ENCODE data around the gene LCN6. TPM values are rescaled to one million over a fixed set of nuclear protein-coding genes. Genes with fewer than 3 reads are reported as not detected.

The LCN6 gene
- total and polyA plus RNA-seq, 2 donors (not counting 1 experiment from before 2014, with no cell fraction given), result 0.18 TPM; not detected in 1

DNA sequence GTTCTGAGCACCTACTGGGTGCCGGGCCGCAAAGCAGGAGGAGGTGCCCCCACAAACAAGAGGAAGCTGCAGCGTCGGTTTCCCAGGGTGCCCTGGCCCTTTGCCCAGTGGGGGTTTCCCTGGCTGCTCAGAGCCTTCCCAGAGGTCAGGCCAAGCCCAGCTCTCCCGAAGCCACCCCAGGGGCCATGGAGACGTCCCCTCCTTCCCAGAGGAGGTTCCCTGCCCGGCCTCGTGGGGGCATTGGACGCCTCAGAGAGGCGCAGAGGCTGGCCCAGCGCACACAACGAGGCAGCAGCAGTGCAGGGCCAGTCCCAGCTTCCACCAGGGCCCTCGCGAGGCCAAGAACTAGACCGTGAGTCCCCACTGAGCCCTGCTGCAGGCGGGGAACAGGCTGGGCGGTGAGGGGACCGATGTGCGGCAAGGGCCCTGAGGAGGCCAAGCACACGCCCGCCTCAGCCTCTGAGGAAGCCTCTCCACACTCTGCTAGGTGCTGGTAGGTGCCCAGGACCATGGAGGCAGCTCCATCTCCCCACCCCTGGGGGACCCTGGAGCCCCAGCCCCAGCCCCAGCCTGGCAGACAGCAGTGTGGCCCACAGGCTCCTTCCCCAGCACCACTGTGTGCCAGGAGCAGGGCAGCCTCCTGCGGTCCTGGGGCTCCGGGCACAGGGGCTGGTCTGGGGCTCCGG is 29.0 kb downstream of the LCN6 start:
- ATAC-seq (ENCODE audit: low read depth), result peak; percentile 40
- Histone ChIP-seq H3K9me3 (ENCODE audit: control extremely low read depth in 1 of 3, control insufficient read depth in 2 of 3, insufficient read depth in 1 of 3, low read length in 2 of 3) (no peaks in the 10 kb centered on the region), H3K36me3 (replicated peaks in 1 of 2; ENCODE audit: control extremely low read depth in 1 of 2, control insufficient read depth in 1 of 2, extremely low read depth in 1 of 2, insufficient read depth in 2 of 2, low read length in 1 of 2) (peaks cover 0 to 28% of the 10 kb centered on the region in 2 experiments), H3K9ac (ENCODE audit: low read length) (no peak overlapping the region), H4K20me1 (ENCODE audit: control insufficient read depth, insufficient read depth, low read length, poor library complexity, severe bottlenecking) (peaks cover 42% of the 10 kb centered on the region), H3K4me3 (ENCODE audit: control extremely low read depth in 1 of 5, extremely low read depth in 1 of 5, insufficient read depth in 1 of 5, low read depth in 2 of 5, low read length in 4 of 5) (no peak overlapping the region), H3K4me1 (ENCODE audit: control insufficient read depth in 2 of 2, insufficient read depth in 2 of 2, low read length in 2 of 2) (peaks cover 16 to 36% of the 10 kb centered on the region in 2 donors), H3K27me3 (replicated peaks in 1 of 4; ENCODE audit: control extremely low read depth in 1 of 4, control insufficient read depth in 3 of 4, insufficient read depth in 4 of 4, low read length in 3 of 4) (peaks cover 0 to 5% (median 0%) of the 10 kb centered on the region in 4 experiments), H3K79me2 (ENCODE audit: control insufficient read depth, insufficient read depth, low read length) (peaks cover 12% of the 10 kb centered on the region), H3K4me2 (replicated peaks; ENCODE audit: low read depth, low read length, poor library complexity, severe bottlenecking) (peak overlapping the region; percentile 65), H3K27ac (ENCODE audit: low read length in 2 of 2) (peak overlapping the region; percentile 34 to 47), H2AFZ (ENCODE audit: insufficient read depth, low read depth, low read length, poor library complexity, severe bottlenecking) (no peak overlapping the region)
- intact Hi-C loops (cut with micrococcal nuclease), result loop anchor here (10.0 kb wide), 1 partner anchor 55 kb away; the partner anchor contains the start of gene EGFL7
- DNase-seq, result peak; percentile 65
- WGBS (ENCODE audit: insufficient coverage), result 40% methylated on average over 24 of the region's 24 CpGs
- H3K4me1 Mint-ChIP-seq, result peaks cover 30% of the 10 kb centered on the region
- peak overlapping the region; percentile 37 for H3K27ac Mint-ChIP-seq
- peak overlapping the region; percentile 13 for H3K4me3 Mint-ChIP-seq
- TF ChIP-seq, protein P1, sequence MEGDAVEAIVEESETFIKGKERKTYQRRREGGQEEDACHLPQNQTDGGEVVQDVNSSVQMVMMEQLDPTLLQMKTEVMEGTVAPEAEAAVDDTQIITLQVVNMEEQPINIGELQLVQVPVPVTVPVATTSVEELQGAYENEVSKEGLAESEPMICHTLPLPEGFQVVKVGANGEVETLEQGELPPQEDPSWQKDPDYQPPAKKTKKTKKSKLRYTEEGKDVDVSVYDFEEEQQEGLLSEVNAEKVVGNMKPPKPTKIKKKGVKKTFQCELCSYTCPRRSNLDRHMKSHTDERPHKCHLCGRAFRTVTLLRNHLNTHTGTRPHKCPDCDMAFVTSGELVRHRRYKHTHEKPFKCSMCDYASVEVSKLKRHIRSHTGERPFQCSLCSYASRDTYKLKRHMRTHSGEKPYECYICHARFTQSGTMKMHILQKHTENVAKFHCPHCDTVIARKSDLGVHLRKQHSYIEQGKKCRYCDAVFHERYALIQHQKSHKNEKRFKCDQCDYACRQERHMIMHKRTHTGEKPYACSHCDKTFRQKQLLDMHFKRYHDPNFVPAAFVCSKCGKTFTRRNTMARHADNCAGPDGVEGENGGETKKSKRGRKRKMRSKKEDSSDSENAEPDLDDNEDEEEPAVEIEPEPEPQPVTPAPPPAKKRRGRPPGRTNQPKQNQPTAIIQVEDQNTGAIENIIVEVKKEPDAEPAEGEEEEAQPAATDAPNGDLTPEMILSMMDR (IDR thresholded peaks at IDR 0.05), result no peak
- TF ChIP-seq EZH2 (IDR thresholded peaks at IDR 0.05; ENCODE audit: borderline replicate concordance, insufficient read depth, low read depth, low read length, poor library complexity, severe bottlenecking), result no peak
- H3K27me3 Mint-ChIP-seq, result peaks cover 8% of the 10 kb centered on the region
- H3K9me3 Mint-ChIP-seq (ENCODE audit: insufficient read depth), result no peaks in the 10 kb centered on the region
- CTCF ChIA-PET, result interaction anchor here (2.0 kb wide), 1 partner anchor 9 kb away, joined by 8 read pairs; no protein-coding TSS in a partner anchor
- POLR2A ChIA-PET, result interaction anchor here (0.6 to 2.7 kb wide), 3 partner anchors 9 to 431 kb away, joined by 4 to 11 read pairs (median 9); no protein-coding TSS in a partner anchor
